Measurements from ENCODE around the gene TMEM213. TPM values are rescaled to one million over a fixed set of nuclear protein-coding genes. Genes with fewer than 3 reads are reported as not detected.
"Not testable (repeated sequence)": the region's sequence is repeated elsewhere in the genome, so short reads cannot be mapped to it uniquely, and the experiment has no call there.

Gene TMEM213
- total RNA-seq, 1 experiment from 2014 or later = not detected

DNA sequence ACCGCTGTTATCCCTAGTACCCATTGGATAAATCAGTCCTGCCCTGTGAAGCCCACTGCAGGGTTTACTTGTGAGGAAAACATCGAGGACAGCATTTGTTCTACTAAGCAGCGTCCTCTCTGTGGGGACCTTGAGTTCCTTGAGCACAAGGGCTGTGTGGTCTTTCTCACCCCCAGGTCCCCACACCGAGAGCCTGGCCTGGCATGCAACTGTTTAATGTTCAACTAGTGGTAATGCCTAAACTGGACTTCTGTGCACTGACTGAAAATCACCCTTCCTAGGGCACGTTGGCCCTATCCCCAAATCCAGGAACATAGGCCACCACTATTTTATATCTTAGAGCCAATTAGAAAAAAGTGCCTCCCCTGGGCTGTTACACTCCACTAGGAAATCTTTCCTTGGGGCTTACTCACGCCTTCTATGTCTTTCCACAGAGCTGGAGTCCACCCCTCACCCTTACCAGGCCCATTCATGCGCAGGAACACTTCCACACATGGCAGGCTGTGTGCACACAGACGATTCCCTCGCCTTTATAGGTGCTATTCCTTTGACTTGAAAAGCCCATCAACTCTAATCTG lies 1.7 kb upstream of the TMEM213 start:
- in situ Hi-C loops (cut with HindIII; ENCODE audit: low pct_unique_long_range_greater_than_20kb, low sequenced_read_pairs) = no loop called here

DNA sequence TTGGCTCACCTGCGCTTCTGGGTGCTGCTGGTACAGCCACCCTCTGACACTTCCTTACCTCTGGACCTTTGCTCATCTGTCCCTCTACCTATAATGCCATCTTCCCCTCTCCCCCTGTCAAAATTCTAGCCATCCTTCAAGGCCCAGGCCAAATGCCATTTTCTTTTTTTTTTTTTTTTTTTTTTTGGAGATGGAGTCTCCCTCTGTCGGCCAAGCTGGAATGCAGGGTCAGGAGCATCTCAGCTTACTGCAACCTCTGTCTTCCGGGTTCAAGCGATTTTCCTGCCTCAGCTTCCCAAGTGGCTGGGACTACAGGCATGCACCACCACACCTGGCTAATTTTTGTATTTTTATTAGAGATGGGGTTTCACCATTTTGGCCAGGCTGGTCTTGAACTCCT lies 748 bp upstream of the TMEM213 start:
- H3K4me1 ChIP-seq (ENCODE audit: control insufficient read depth, insufficient read depth, low read length); H3K27me3 ChIP-seq (ENCODE audit: control insufficient read depth, insufficient read depth, low read length); ATAC-seq; in situ Hi-C loops (cut with HindIII; ENCODE audit: low pct_unique_long_range_greater_than_20kb, low sequenced_read_pairs); POLR2A ChIA-PET; intact Hi-C loops (cut with micrococcal nuclease; ENCODE audit: unreplicated experiment); H3K27ac ChIP-seq (ENCODE audit: low read length); H3K9me3 ChIP-seq (ENCODE audit: control insufficient read depth, insufficient read depth, low read depth, low read length); H3K36me3 ChIP-seq (ENCODE audit: control insufficient read depth, insufficient read depth, low read length); DNase-seq (ENCODE audit: low read depth, low spot score); H3K4me3 ChIP-seq (ENCODE audit: low read depth in 2 of 2, low read length in 2 of 2); BruUV-seq (replicated peaks): not testable (repeated sequence)
- CTCF ChIA-PET = interaction anchor here (0.6 kb wide), 1 partner anchor 9 kb away, joined by 4 read pairs; no protein-coding TSS in a partner anchor

More for the DNA sequence above, 1.7 kb upstream of the TMEM213 start:
- TF ChIP-seq, protein P1, sequence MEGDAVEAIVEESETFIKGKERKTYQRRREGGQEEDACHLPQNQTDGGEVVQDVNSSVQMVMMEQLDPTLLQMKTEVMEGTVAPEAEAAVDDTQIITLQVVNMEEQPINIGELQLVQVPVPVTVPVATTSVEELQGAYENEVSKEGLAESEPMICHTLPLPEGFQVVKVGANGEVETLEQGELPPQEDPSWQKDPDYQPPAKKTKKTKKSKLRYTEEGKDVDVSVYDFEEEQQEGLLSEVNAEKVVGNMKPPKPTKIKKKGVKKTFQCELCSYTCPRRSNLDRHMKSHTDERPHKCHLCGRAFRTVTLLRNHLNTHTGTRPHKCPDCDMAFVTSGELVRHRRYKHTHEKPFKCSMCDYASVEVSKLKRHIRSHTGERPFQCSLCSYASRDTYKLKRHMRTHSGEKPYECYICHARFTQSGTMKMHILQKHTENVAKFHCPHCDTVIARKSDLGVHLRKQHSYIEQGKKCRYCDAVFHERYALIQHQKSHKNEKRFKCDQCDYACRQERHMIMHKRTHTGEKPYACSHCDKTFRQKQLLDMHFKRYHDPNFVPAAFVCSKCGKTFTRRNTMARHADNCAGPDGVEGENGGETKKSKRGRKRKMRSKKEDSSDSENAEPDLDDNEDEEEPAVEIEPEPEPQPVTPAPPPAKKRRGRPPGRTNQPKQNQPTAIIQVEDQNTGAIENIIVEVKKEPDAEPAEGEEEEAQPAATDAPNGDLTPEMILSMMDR (IDR thresholded peaks at IDR 0.05) = no peak
- TF ChIP-seq, protein P2, sequence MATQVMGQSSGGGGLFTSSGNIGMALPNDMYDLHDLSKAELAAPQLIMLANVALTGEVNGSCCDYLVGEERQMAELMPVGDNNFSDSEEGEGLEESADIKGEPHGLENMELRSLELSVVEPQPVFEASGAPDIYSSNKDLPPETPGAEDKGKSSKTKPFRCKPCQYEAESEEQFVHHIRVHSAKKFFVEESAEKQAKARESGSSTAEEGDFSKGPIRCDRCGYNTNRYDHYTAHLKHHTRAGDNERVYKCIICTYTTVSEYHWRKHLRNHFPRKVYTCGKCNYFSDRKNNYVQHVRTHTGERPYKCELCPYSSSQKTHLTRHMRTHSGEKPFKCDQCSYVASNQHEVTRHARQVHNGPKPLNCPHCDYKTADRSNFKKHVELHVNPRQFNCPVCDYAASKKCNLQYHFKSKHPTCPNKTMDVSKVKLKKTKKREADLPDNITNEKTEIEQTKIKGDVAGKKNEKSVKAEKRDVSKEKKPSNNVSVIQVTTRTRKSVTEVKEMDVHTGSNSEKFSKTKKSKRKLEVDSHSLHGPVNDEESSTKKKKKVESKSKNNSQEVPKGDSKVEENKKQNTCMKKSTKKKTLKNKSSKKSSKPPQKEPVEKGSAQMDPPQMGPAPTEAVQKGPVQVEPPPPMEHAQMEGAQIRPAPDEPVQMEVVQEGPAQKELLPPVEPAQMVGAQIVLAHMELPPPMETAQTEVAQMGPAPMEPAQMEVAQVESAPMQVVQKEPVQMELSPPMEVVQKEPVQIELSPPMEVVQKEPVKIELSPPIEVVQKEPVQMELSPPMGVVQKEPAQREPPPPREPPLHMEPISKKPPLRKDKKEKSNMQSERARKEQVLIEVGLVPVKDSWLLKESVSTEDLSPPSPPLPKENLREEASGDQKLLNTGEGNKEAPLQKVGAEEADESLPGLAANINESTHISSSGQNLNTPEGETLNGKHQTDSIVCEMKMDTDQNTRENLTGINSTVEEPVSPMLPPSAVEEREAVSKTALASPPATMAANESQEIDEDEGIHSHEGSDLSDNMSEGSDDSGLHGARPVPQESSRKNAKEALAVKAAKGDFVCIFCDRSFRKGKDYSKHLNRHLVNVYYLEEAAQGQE (IDR thresholded peaks at IDR 0.05; ENCODE audit: insufficient read depth in 1 of 2, low read depth in 2 of 2, low read length in 1 of 2) = no peak
- TF ChIP-seq POLR2AphosphoS5 (IDR thresholded peaks at IDR 0.05; ENCODE audit: low read depth, low read length) (no peak), SIN3A (IDR thresholded peaks at IDR 0.05; ENCODE audit: borderline replicate concordance, insufficient read depth, low read depth, low read length) (no peak), TCF7L2 (IDR thresholded peaks at IDR 0.05; ENCODE audit: low read depth, low read length) (no peak)
- Histone ChIP-seq H3K4me3 (ENCODE audit: low read depth in 2 of 2, low read length in 2 of 2) (no peak overlapping the region), H3K27ac (ENCODE audit: low read length) (no peak overlapping the region), H3K9me3 (ENCODE audit: control insufficient read depth, insufficient read depth, low read depth, low read length) (no peaks in the 10 kb centered on the region), H3K4me1 (ENCODE audit: control insufficient read depth, insufficient read depth, low read length) (no peaks in the 10 kb centered on the region), H3K36me3 (ENCODE audit: control insufficient read depth, insufficient read depth, low read length) (no peaks in the 10 kb centered on the region), H3K27me3 (ENCODE audit: control insufficient read depth, insufficient read depth, low read length) (no peaks in the 10 kb centered on the region)
- ChIA-PET POLR2A (no interaction called here), CTCF (no interaction called here)
- intact Hi-C loops (cut with micrococcal nuclease; ENCODE audit: unreplicated experiment) = no loop called here
- ATAC-seq (0 out of 2 replicates have a peak, but pooled peaks have one; percentile 29), DNase-seq (ENCODE audit: low read depth, low spot score) (no peak)
- no TSS peak for BruUV-seq (replicated peaks)

DNA sequence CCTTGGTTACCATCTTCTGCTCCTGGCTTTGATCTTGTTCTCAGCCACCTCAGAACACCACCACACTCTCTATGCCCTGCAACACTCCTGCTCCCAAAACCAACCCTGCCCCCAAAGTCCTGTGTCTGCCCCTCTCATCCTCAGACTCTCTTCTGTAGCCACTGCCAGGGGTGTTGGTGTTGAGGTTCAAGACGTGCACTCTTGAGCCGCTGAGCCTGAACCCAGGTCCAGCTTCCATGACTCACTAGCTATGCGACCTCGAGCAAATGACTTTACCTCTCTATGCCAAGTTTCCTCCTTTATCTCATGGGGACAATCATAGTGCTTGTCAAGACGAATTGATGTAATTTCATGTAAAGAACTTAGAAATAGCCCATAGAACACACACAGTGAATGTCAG lies 1.0 kb downstream of the TMEM213 start:
- no peak for DNase-seq (ENCODE audit: low read depth, low spot score)
- in situ Hi-C loops (cut with HindIII; ENCODE audit: low pct_unique_long_range_greater_than_20kb, low sequenced_read_pairs) (no loop called here), intact Hi-C loops (cut with micrococcal nuclease; ENCODE audit: unreplicated experiment) (no loop called here)
- TF ChIP-seq, protein P2 (IDR thresholded peaks at IDR 0.05; ENCODE audit: insufficient read depth in 1 of 2, low read depth in 2 of 2, low read length in 1 of 2) = no peak
- TF ChIP-seq, protein P1 (IDR thresholded peaks at IDR 0.05) = no peak
- TF ChIP-seq TCF7L2 (IDR thresholded peaks at IDR 0.05; ENCODE audit: low read depth, low read length) (no peak), SIN3A (IDR thresholded peaks at IDR 0.05; ENCODE audit: borderline replicate concordance, insufficient read depth, low read depth, low read length) (no peak), POLR2AphosphoS5 (IDR thresholded peaks at IDR 0.05; ENCODE audit: low read depth, low read length) (no peak)
- CTCF ChIA-PET = no interaction called here
- H3K4me3 ChIP-seq (ENCODE audit: low read depth in 2 of 2, low read length in 2 of 2) = no peak overlapping the region
- H3K27ac ChIP-seq (ENCODE audit: low read length) = no peak overlapping the region
- no peak for ATAC-seq
- no peaks in the 10 kb centered on the region for H3K36me3 ChIP-seq (ENCODE audit: control insufficient read depth, insufficient read depth, low read length)
- H3K4me1 ChIP-seq (ENCODE audit: control insufficient read depth, insufficient read depth, low read length) = no peaks in the 10 kb centered on the region
- no TSS peak for BruUV-seq (replicated peaks)
- no peaks in the 10 kb centered on the region for H3K9me3 ChIP-seq (ENCODE audit: control insufficient read depth, insufficient read depth, low read depth, low read length)
- POLR2A ChIA-PET = no interaction called here
- no peaks in the 10 kb centered on the region for H3K27me3 ChIP-seq (ENCODE audit: control insufficient read depth, insufficient read depth, low read length)
